ENCODE results near the gene ANK3. TPM values are rescaled to one million over a fixed set of nuclear protein-coding genes. Genes with fewer than 3 reads are reported as not detected.
A peak's percentile ranks its signal among the peaks of the same experiment; 100 is the strongest.

ANK3 gene
- total RNA-seq, 4 donors from 2014 or later = 125 to 171 (median 149) TPM

DNA sequence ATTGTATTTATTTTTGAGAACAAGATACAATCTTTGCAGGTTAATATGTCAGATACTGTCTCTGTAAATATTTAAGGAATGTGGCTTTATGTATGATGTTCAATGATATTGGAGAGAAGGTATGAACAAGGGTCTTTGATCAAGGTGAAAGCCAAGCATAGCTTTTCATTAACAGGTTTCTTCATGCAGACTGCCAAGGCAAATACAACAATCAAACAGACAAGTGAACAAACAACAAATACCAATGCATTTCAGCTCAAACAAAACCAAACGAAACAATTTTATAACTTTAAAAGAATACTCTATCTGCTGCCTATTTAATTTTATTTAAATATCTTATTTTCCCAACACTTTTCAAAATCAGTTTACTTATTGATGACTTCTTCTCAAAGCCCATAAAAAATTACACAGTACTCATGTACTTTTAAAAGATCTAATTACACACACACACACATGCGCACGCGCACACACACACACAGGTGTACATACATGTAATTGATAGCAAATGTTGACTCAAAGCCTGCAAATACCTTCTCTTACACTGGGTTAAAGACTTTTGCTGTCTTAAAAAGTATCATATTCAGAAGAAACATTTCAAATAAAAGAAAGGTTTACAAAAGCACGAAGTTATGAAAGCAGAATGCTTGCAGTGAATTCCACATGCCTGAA, 282.2 kb downstream of the ANK3 start:
- H3K4me1 ChIP-seq = no peaks in the 10 kb centered on the region
- in situ Hi-C loops (cut with MboI; ENCODE audit: low sequenced_read_pairs in 4 of 4) = no loop called here
- H3K27me3 ChIP-seq = no peaks in the 10 kb centered on the region
- TF ChIP-seq CTCF (IDR thresholded peaks at IDR 0.05 in 4 of 5, conservative IDR thresholded peaks at IDR 0.05 in 1 of 5) (no peak), POLR2A (IDR thresholded peaks at IDR 0.05) (no peak)
- no peaks in the 10 kb centered on the region for H3K9me3 ChIP-seq
- intact Hi-C loops (cut with DNase I; ENCODE audit: low total_unique reads) = no loop called here
- DNase-seq = no peak
- no peak overlapping the region for H3K27ac ChIP-seq
- H3K4me3 ChIP-seq = no peak overlapping the region
- no peak for ATAC-seq
- peaks cover 0 to 30% of the 10 kb centered on the region in 2 donors for H3K36me3 ChIP-seq

- Histone ChIP-seq H3K9me3 (no peaks in the 10 kb centered on the region), H3K27me3 (no peaks in the 10 kb centered on the region), H3K4me3 (no peak overlapping the region), H3K27ac (no peak overlapping the region), H3K36me3 (peaks cover 0 to 30% of the 10 kb centered on the region in 2 donors), H3K4me1 (no peaks in the 10 kb centered on the region)
- TF ChIP-seq CTCF (IDR thresholded peaks at IDR 0.05 in 4 of 5, conservative IDR thresholded peaks at IDR 0.05 in 1 of 5) (no peak), POLR2A (IDR thresholded peaks at IDR 0.05) (no peak)
- no peak for DNase-seq
- in situ Hi-C loops (cut with MboI; ENCODE audit: low sequenced_read_pairs in 4 of 4) = no loop called here
- intact Hi-C loops (cut with DNase I; ENCODE audit: low total_unique reads) = no loop called here
- no peak for ATAC-seq
Observed at GRCh38 chr10:60105295-60105695, 284.4 kb downstream of the ANK3 start.

GRCh38 chr10:60101821-60102220, 287.9 kb downstream of the ANK3 start:
- intact Hi-C loops (cut with DNase I; ENCODE audit: low total_unique reads) = loop anchor here (1.0 to 5.0 kb wide), 2 partner anchors 106 to 550 kb away; no protein-coding TSS in a partner anchor
- no peaks in the 10 kb centered on the region for H3K27me3 ChIP-seq
- H3K4me1 ChIP-seq = no peaks in the 10 kb centered on the region
- TF ChIP-seq CTCF (IDR thresholded peaks at IDR 0.05 in 4 of 5, conservative IDR thresholded peaks at IDR 0.05 in 1 of 5) = no peak
- no peak for TF ChIP-seq POLR2A (IDR thresholded peaks at IDR 0.05)
- H3K4me3 ChIP-seq = no peak overlapping the region
- ATAC-seq (no peak), DNase-seq (no peak)
- H3K36me3 ChIP-seq = peaks cover 0 to 31% of the 10 kb centered on the region in 2 donors
- in situ Hi-C loops (cut with MboI; ENCODE audit: low sequenced_read_pairs in 4 of 4) = loop anchor here in 2 of 4 donors (5.0 kb wide), 1 partner anchor 105 kb away; no protein-coding TSS in a partner anchor
- H3K27ac ChIP-seq = no peak overlapping the region
- no peaks in the 10 kb centered on the region for H3K9me3 ChIP-seq

GRCh38 chr10:60099998-60100747, 289.5 kb downstream of the ANK3 start:
- peak; percentile 63 to 91 for ATAC-seq
- intact Hi-C loops (cut with DNase I; ENCODE audit: low total_unique reads) = loop anchor here (5.0 kb wide), 2 partner anchors 332 to 552 kb away; no protein-coding TSS in a partner anchor
- in situ Hi-C loops (cut with MboI; ENCODE audit: low sequenced_read_pairs in 4 of 4) = loop anchor here (5.0 to 25.0 kb wide), 7 partner anchors 107 to 562 kb away; no protein-coding TSS in a partner anchor
- Histone ChIP-seq H3K4me1 (no peaks in the 10 kb centered on the region), H3K27me3 (no peaks in the 10 kb centered on the region), H3K9me3 (no peaks in the 10 kb centered on the region), H3K36me3 (peaks cover 0 to 27% of the 10 kb centered on the region in 2 donors), H3K4me3 (no peak overlapping the region), H3K27ac (peak overlapping the region; percentile 32 to 49 (median 40))
- TF ChIP-seq POLR2A (IDR thresholded peaks at IDR 0.05) (no peak), CTCF (IDR thresholded peaks at IDR 0.05 in 4 of 5, conservative IDR thresholded peaks at IDR 0.05 in 1 of 5) (peak; percentile 55 to 68 (median 57))
- DNase-seq = no peak
